NB4 (cell line): ENCODE measurements around the gene MRPL14.

Source experiments
- POLR2A ChIP-seq: IDR thresholded peaks from 2 replicates; pipeline ENCODE4 v1.6.1; 2011; ENCODE audit warnings: mild to moderate bottlenecking; ENCODE audit not compliant: insufficient read length; ENCODE audit errors: extremely low read depth
- TF ChIP-seq, protein P1 (sequence below): IDR thresholded peaks from one replicate; pipeline ENCODE4 v1.5.1; 2012; ENCODE audit warnings: low read depth, low read length
- TF ChIP-seq, protein P2 (sequence below): IDR thresholded peaks from 2 replicates; pipeline ENCODE4 v1.6.1; 2011; ENCODE audit warnings: low read depth, low read length

DNA sequence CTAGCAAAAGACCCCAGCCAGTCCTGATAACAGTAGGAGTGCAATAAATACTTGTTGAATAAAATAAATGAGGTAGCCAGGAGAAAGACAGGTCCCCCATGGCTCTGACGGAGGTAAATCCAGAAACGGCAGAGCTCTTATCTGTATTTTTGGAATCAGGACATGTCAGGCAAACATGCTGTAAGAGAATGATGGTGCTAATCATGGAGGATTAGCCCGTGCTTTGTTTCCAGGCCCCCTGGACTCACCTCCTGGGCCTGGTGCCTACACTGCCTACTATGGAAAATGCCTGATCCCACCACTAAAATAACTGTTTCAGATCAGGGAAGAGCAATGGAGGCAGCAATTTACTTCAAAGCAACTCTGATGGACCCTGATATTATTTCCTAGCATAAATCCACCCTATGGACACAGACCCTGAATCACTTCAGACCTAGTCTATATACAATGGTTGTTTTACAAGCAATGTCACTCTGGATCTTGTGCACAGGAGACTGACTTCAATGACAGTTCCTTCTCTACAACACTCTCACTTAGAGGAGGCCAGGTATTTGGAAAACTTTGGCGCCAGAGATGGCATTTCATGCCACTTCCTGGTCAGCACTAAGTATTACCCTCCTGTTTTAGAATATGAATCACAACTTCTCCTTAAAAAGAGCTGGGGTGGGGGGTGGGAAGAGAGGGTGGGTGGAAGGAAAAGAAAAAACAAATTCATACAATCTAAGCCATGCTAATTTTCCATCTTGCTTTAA lies 6.4 kb downstream of the MRPL14 start:
- TF ChIP-seq, protein P1, sequence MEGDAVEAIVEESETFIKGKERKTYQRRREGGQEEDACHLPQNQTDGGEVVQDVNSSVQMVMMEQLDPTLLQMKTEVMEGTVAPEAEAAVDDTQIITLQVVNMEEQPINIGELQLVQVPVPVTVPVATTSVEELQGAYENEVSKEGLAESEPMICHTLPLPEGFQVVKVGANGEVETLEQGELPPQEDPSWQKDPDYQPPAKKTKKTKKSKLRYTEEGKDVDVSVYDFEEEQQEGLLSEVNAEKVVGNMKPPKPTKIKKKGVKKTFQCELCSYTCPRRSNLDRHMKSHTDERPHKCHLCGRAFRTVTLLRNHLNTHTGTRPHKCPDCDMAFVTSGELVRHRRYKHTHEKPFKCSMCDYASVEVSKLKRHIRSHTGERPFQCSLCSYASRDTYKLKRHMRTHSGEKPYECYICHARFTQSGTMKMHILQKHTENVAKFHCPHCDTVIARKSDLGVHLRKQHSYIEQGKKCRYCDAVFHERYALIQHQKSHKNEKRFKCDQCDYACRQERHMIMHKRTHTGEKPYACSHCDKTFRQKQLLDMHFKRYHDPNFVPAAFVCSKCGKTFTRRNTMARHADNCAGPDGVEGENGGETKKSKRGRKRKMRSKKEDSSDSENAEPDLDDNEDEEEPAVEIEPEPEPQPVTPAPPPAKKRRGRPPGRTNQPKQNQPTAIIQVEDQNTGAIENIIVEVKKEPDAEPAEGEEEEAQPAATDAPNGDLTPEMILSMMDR: no peak
- TF ChIP-seq, protein P2, sequence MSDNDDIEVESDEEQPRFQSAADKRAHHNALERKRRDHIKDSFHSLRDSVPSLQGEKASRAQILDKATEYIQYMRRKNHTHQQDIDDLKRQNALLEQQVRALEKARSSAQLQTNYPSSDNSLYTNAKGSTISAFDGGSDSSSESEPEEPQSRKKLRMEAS: no peak
- TF ChIP-seq POLR2A: no peak
